Activated naive CD8-positive, alpha-beta T cell treated with anti-CD3 and anti-CD28 coated beads, Interleukin-2, amount 10 ng/mL, durations not matched to agents 7 days and 5 days (primary cell): ENCODE data around the gene CD300A. TPM values are rescaled to one million over a fixed set of nuclear protein-coding genes. Genes with fewer than 3 reads are reported as not detected.

Experiments used
- ATAC-seq: fragments of 150-1000 bp; cut with Tn5 transposase; one replicate; pipeline ENCODE4 v1.10.0; 2021; ENCODE audit warnings: low read depth, moderate library complexity
- POLR2A ChIA-PET: fragments of 350-600 bp; sonication (Branson Sonifier 250); formaldehyde crosslinking; loops from one replicate; lab custom pipeline; 2021; ENCODE audit warnings: antibody characterized with exemption; lab: Charles Lee
- DNase-seq: peaks from one replicate; pipeline ENCODE4 v3.0.0; 2021
- H3K27ac Mint-ChIP-seq: one replicate; pipeline ENCODE4 v1.8.0; 2022; ENCODE audit warnings: mild to moderate bottlenecking, mixed read lengths
- H3K27me3 Mint-ChIP-seq: one replicate; pipeline ENCODE4 v1.8.0; 2022; ENCODE audit warnings: mild to moderate bottlenecking, moderate library complexity, mixed read lengths
- H3K36me3 Mint-ChIP-seq: one replicate; pipeline ENCODE4 v1.8.0; 2021; ENCODE audit warnings: mild to moderate bottlenecking, mixed read lengths
- H3K4me1 Mint-ChIP-seq: one replicate; pipeline ENCODE4 v1.8.0; 2021; ENCODE audit warnings: mixed read lengths
- H3K4me3 Mint-ChIP-seq: one replicate; pipeline ENCODE4 v1.8.0; 2022; ENCODE audit warnings: mild to moderate bottlenecking, moderate library complexity, mixed read lengths
- H3K9me3 Mint-ChIP-seq: one replicate; pipeline ENCODE4 v1.8.0; 2021; ENCODE audit warnings: mixed read lengths
- total RNA-seq, 2 experiments: library from RNA; stranded (reverse); gene quantifications; one replicate each; pipeline ENCODE4 v1.2.3, GENCODE V29; 2021

Gene CD300A
- total RNA-seq, 2 experiments from 2014 or later, result 10.6 to 12.7 TPM

DNA sequence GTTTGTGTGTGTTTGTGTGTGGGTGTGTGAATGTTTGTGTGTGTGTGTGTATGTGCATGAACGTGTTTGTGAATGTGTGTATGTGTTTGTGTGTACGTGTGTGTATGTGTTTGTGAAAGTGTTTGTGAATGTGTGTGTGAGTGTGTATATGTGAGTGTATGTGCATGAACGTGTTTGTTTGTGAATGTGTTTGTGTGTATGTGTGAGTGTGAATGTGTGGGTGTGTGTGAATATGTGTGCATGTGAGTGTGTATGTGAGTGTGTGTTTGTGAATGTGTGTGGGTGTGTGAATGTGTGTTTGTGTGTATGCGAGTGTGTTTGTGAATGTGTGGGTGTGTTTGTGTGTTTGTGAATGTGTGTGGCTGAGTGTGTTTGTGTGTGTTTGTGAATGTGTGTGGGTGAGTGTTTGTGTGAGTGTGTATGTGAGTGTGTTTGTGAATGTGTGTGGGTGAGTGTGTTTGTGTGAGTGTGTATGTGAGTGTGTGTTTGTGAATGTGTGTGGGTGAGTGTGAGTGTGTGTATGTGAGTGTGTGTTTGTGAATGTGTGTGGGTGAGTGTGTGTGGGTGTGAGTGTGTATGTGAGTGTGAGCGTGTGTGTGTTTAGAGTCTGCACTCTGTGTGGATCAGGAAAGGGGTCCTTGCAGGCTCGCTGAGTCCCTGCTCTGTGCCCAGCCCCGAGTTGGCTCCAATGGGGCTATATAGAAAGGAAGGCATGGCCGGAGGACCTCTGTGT is 890 bp upstream of the CD300A start:
- H3K4me3 Mint-ChIP-seq, result no peak overlapping the region
- peaks cover 9% of the 10 kb centered on the region for H3K27me3 Mint-ChIP-seq
- ATAC-seq, result no peak
- H3K27ac Mint-ChIP-seq, result no peak overlapping the region
- POLR2A ChIA-PET, result no interaction called here
- H3K9me3 Mint-ChIP-seq, result no peaks in the 10 kb centered on the region
- no peak for DNase-seq
- no peaks in the 10 kb centered on the region for H3K36me3 Mint-ChIP-seq
- peaks cover 30% of the 10 kb centered on the region for H3K4me1 Mint-ChIP-seq

DNA sequence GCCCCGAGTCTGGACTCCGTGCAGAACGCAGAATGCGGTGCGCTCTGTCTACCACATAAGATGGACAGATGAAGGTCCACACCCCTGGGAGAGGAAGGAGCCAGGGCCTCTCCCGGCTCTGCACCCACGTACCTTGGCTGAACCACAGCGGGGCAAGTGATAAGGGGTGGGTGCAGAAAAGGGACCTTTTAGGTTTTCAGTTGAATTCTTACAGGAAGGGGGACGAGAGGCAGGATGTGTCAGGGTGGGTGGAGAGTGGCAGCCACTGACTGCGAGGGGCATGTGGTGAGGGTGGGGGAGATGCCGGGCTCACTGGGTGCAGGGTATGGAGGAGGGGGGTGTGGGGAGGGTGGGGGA is 372 bp downstream of the CD300A start:
- Mint-ChIP-seq H3K27me3 (peaks cover 9% of the 10 kb centered on the region), H3K9me3 (no peaks in the 10 kb centered on the region), H3K27ac (peak overlapping the region; percentile 49), H3K4me1 (peaks cover 28% of the 10 kb centered on the region), H3K4me3 (no peak overlapping the region), H3K36me3 (peaks cover 2% of the 10 kb centered on the region)
- ATAC-seq (no peak), DNase-seq (no peak)
- POLR2A ChIA-PET, result no interaction called here

DNA sequence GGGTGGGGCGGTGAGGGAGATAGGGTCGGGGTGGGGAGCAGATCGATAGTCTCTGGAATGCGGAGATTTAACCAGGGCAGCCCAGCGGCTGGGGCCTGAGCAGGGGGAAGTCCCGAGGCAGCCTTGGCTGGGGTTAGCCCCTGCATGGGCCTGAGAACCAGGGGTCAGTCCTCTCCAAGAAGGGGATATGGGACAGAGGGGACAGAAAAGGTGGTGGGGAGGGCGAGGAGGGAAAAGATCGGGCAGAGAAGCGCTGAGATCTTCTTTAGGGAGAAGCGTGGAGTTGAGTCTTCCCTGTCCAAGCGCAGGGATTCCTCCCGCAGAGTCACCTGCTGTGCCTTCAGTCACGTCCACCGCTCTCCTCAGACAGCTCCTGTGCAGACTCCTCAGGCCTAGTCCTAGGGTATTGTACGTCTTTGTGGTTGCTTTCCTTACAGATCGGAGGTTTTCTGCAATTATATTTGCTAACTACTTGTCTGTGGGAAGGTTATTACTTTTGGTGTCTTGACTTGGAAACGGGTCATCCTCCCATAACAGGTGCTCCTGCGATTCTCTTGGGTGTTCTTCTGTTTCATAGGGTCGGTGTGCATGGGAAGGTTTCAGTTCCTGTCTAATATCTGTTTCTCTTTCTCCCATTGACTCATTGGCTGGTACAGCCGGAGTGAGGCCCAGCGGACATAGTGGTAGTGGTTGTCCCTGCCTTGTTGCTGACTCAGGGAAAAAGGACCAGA is 952 bp downstream of the CD300A start:
- ATAC-seq (no peak), DNase-seq (no peak)
- Mint-ChIP-seq H3K36me3 (peaks cover 2% of the 10 kb centered on the region), H3K27ac (peak overlapping the region; percentile 75), H3K4me3 (peak overlapping the region; percentile 75), H3K4me1 (peaks cover 27% of the 10 kb centered on the region), H3K27me3 (peaks cover 9% of the 10 kb centered on the region), H3K9me3 (no peaks in the 10 kb centered on the region)
- POLR2A ChIA-PET, result no interaction called here

DNA sequence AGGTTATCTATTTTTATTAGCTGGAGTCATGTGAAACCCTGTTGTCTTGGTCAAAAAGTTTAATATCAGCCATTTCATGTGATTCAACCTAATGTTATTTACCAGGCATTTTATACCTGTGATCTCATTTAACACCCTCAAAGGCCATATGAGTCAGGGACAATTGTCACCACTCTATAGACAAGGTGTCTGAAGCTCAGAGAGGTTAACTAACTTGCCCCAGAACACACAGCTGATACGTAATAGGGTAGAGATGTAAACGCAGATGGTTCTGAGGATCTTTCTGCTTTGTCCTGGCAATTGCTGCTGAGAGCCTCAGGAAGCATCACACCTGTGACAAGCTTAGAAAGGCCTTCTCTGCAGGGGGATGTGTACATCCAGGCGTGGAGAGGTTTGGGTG is 4.9 kb downstream of the CD300A start:
- Mint-ChIP-seq H3K27ac (no peak overlapping the region), H3K27me3 (peaks cover 9% of the 10 kb centered on the region), H3K9me3 (peaks cover 15% of the 10 kb centered on the region), H3K4me3 (no peak overlapping the region), H3K4me1 (peaks cover 22% of the 10 kb centered on the region), H3K36me3 (peaks cover 21% of the 10 kb centered on the region)
- POLR2A ChIA-PET, result no interaction called here
- DNase-seq (no peak), ATAC-seq (no peak)

DNA sequence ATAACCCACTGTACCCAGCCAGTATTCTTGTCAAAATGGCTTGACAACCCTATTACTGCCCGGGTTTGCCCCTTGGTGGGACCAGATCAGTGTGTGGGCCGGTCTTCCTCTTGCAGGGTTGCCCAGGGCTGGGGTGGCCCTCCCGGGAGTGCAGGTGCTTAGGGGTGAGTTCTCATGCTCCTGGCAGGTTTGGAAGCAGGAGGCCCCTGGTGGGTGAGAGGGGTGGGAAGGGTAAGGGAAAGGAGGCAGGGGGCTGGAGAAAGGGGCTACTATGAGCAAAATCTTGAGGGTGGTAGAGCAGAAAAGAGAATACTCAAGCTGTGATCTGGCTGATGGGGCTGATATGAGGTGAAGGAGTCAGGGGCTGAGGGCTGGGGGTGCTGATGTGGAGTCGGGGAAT is 6.5 kb downstream of the CD300A start:
- Mint-ChIP-seq H3K27me3 (peaks cover 4% of the 10 kb centered on the region), H3K4me1 (peaks cover 18% of the 10 kb centered on the region), H3K9me3 (peaks cover 15% of the 10 kb centered on the region)

DNA sequence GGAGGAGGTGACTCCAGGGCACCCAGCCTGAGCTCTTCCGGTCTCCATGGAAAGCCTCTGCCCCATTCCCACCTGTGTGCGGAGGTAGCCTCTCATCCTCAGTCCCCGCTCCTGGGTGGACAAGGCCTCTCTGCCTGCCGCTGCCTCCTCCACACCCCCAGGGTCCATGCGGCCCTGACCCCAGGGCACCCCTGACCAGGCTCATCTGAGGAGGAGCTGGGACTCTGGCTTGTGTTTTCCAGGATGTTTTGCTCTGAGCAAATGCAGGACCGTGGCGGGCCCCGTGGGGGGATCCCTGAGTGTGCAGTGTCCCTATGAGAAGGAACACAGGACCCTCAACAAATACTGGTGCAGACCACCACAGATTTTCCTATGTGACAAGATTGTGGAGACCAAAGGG is 6.9 kb downstream of the CD300A start:
- POLR2A ChIA-PET, result no interaction called here
- ATAC-seq (no peak), DNase-seq (no peak)
- Mint-ChIP-seq H3K4me1 (peaks cover 23% of the 10 kb centered on the region), H3K27me3 (peaks cover 4% of the 10 kb centered on the region), H3K36me3 (peaks cover 30% of the 10 kb centered on the region), H3K9me3 (peaks cover 15% of the 10 kb centered on the region), H3K4me3 (no peak overlapping the region), H3K27ac (peak overlapping the region; percentile 75)

More for the DNA sequence above, 6.5 kb downstream of the CD300A start:
- Mint-ChIP-seq H3K36me3 (peaks cover 27% of the 10 kb centered on the region), H3K27ac (no peak overlapping the region), H3K4me3 (no peak overlapping the region)
- POLR2A ChIA-PET, result no interaction called here
- DNase-seq, result no peak
- ATAC-seq, result no peak

DNA sequence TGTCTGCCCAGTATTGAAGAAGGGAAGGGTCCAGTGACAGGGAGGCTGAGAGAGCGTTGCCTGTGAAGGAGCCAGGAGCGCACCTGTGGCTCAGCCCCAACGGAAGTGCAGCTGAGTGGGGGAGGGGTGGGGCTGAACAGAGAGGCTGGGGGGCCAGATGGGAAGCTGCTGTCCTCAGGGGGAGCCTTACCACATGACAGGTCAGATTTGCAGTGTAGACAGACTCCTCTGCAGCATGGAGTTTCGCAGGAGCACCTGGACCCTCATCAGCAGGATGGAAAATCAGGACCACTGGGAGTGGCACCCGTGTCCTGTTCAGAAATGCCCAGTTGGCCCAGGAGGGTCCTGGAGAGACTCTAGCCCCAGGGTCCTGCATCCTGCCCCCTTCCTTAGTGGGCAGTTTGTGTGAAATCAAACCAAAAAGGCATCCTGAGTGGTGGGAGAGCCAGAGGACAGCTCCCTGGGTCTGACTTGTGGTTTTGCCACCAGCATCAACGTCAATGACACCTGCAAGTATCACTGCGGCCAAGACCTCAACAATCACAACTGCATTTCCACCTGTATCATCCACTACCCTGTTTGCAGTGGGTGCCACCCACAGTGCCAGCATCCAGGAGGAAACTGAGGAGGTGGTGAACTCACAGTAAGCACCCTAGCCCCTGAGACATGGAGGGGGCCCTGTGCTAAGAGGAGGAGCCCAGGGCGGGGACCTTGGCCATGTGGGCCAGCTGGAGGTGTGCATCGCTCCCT is 7.8 kb downstream of the CD300A start:
- peaks cover 31% of the 10 kb centered on the region for H3K4me1 Mint-ChIP-seq
- peaks cover 4% of the 10 kb centered on the region for H3K27me3 Mint-ChIP-seq
- POLR2A ChIA-PET, result no interaction called here
- peaks cover 30% of the 10 kb centered on the region for H3K36me3 Mint-ChIP-seq
- H3K4me3 Mint-ChIP-seq, result peak overlapping the region; percentile 64
- no peak for DNase-seq
- H3K9me3 Mint-ChIP-seq, result peaks cover 15% of the 10 kb centered on the region
- H3K27ac Mint-ChIP-seq, result peak overlapping the region; percentile 75
- peak; percentile 27 for ATAC-seq

DNA sequence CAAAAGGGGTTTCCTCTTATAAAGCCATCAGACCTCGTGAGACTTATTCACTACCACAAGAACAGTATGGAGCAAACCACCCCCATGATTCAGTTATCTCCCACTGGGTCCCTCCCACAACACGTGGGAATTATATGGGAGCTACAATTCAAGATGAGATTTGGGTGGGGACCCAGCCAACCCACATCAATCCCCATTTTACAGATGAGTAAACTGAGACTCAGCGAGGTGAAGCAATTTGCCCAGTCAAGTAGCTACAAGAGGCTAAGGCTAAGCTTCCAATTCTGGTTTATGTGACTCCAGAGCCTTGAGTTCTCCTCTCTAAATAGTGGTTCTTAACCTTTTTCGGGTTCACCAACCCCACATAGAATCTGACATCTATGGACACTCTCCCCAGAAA is 8.8 kb downstream of the CD300A start:
- H3K4me3 Mint-ChIP-seq, result no peak overlapping the region
- H3K4me1 Mint-ChIP-seq, result peaks cover 36% of the 10 kb centered on the region
- peaks cover 4% of the 10 kb centered on the region for H3K27me3 Mint-ChIP-seq
- H3K36me3 Mint-ChIP-seq, result peaks cover 30% of the 10 kb centered on the region
- H3K9me3 Mint-ChIP-seq, result peaks cover 15% of the 10 kb centered on the region
- no peak for ATAC-seq
- POLR2A ChIA-PET, result no interaction called here
- DNase-seq, result no peak
- no peak overlapping the region for H3K27ac Mint-ChIP-seq

DNA sequence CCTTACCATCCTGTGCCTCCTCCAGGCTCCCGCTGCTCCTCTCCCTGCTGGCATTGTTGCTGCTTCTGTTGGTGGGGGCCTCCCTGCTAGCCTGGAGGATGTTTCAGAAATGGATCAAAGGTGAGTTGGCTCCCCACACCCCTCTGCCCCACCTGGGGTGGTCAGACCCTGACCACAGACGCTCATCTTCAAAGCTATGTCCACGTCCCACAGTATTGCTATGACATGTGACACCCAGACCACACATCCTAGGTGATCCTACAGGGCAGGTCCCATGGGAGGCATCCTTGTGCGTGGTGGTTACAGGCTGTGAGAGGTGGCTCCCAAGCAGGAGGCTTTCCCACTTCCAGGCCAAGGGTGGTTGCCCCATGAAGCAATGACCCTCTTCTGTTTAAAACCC is 11.0 kb downstream of the CD300A start:
- H3K9me3 Mint-ChIP-seq, result peaks cover 15% of the 10 kb centered on the region
- POLR2A ChIA-PET, result interaction anchor here (1.4 kb wide), 1 partner anchor 13 kb away, joined by 4 read pairs; no protein-coding TSS in a partner anchor
- H3K27me3 Mint-ChIP-seq, result peaks cover 2% of the 10 kb centered on the region
- H3K36me3 Mint-ChIP-seq, result peaks cover 29% of the 10 kb centered on the region
- H3K4me3 Mint-ChIP-seq, result no peak overlapping the region
- no peak for ATAC-seq
- peaks cover 38% of the 10 kb centered on the region for H3K4me1 Mint-ChIP-seq
- no peak overlapping the region for H3K27ac Mint-ChIP-seq
- no peak for DNase-seq

DNA sequence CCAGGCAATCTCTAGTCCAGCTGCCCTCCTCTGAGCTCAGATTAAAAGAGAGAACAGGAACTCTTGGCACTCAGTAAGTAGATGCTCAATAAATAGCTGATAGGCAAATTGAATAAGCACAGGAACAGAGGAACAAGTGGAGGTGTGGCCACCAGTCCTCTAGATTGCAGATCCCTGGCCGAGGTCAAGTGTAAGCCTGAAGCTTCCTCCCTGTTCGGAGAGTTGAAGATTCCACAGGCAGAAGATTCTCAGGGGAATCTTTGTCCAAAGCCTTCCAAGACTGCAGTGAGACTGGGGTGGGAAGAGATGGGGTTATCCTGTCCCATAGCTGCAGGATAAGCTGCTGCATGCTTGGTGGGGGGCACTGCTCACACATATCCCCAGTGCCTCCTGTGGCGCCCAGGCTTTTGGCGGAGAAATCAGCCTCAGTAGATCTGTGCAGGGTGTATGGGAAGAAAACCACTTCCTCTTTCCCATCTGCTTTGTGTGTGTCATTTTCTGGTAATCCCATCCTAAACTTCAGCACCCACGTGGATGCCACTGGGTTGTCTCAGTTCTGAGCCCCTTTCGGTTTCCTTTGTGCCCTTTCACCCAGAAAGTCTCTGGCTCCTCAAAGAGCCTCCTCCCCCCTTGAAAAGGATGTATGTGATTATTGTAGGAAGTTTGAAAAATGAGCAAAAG is 12.1 kb downstream of the CD300A start:
- peaks cover 36% of the 10 kb centered on the region for H3K4me1 Mint-ChIP-seq

DNA sequence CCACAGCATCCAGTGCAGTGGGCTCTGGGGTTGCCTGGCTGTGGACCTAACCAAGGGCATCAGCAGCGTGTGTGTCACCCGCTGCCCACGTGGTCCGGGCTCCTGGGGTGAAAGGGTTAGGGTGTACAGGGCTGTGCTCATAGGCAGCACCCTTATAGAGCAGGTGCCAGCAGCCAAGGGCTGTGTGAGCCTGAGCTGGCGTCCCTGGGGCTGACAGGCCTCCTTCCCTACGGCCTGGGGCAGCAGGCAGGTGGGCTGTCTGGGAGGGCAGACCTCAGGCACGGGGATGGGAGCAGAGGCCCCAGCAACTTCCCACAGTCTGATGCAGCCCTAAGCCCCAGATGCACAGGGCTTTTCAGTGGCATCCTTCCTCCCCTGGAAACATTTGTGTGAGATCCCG is 13.9 kb downstream of the CD300A start:
- Mint-ChIP-seq H3K27me3 (peaks cover 11% of the 10 kb centered on the region), H3K4me3 (no peak overlapping the region), H3K27ac (no peak overlapping the region), H3K9me3 (peaks cover 7% of the 10 kb centered on the region), H3K4me1 (peaks cover 25% of the 10 kb centered on the region), H3K36me3 (peaks cover 17% of the 10 kb centered on the region)
- DNase-seq (no peak), ATAC-seq (no peak)
- POLR2A ChIA-PET, result no interaction called here

More for the DNA sequence above, 12.1 kb downstream of the CD300A start:
- H3K4me3 Mint-ChIP-seq, result peak overlapping the region; percentile 65
- peaks cover 5% of the 10 kb centered on the region for H3K27me3 Mint-ChIP-seq
- ATAC-seq (peak; percentile 73), DNase-seq (no peak)
- H3K9me3 Mint-ChIP-seq, result peaks cover 15% of the 10 kb centered on the region
- peaks cover 28% of the 10 kb centered on the region for H3K36me3 Mint-ChIP-seq
- POLR2A ChIA-PET, result interaction anchor here (1.4 kb wide), 1 partner anchor 14 kb away, joined by 4 read pairs; no protein-coding TSS in a partner anchor
- H3K27ac Mint-ChIP-seq, result peak overlapping the region; percentile 66

DNA sequence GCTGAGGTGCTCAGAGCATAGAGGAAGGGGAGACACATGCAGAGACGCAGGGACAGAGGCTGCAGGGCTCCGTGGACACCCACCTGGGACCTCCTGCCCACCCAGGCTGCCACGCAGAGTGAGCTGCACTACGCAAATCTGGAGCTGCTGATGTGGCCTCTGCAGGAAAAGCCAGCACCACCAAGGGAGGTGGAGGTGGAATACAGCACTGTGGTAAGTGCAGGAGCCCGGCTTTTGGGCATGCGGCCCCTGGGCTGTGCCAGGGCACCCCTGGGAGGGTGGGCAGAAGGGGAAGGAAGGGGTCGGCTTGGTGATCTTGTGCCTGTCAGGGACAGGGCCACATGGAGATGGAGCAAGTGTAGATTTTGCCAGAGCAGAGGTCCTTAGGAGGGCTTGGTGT is 15.2 kb downstream of the CD300A start:
- no peak for ATAC-seq
- peaks cover 25% of the 10 kb centered on the region for H3K4me1 Mint-ChIP-seq
- no peaks in the 10 kb centered on the region for H3K9me3 Mint-ChIP-seq
- POLR2A ChIA-PET, result interaction anchor here (0.6 kb wide), 1 partner anchor 392 kb away, joined by 3 read pairs; no protein-coding TSS in a partner anchor
- no peak for DNase-seq
- no peak overlapping the region for H3K4me3 Mint-ChIP-seq
- H3K36me3 Mint-ChIP-seq, result peaks cover 12% of the 10 kb centered on the region
- peaks cover 11% of the 10 kb centered on the region for H3K27me3 Mint-ChIP-seq
- H3K27ac Mint-ChIP-seq, result no peak overlapping the region

DNA sequence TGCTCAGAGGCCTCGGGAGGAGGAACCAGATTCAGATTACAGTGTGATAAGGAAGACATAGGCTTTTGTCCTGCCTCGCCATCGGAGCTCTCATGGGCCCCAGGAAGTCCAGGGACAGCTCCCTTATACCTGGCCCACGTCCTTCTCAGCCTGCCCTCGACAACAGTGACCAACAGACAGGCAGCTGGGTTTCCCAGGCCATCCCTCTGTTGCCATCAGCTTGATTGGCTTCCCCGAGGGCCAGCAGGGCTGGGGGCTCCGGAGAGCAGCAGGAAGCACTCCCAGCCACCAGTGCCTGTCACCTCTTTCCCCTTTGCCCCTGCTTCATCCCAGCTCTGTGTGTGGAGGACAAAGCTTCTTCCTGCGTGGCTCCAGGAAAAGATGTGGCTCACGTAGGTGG is 17.6 kb downstream of the CD300A start:
- POLR2A ChIA-PET, result no interaction called here
- ATAC-seq, result no peak
- no peak overlapping the region for H3K27ac Mint-ChIP-seq

More for the DNA sequence above, 17.6 kb downstream of the CD300A start:
- H3K4me3 Mint-ChIP-seq, result no peak overlapping the region
- peaks cover 13% of the 10 kb centered on the region for H3K36me3 Mint-ChIP-seq
- DNase-seq, result no peak
- H3K9me3 Mint-ChIP-seq, result peaks cover 5% of the 10 kb centered on the region
- H3K27me3 Mint-ChIP-seq, result peaks cover 15% of the 10 kb centered on the region
- peaks cover 10% of the 10 kb centered on the region for H3K4me1 Mint-ChIP-seq
